K562 (cell line): ENCODE data around the gene SARS2. TPM values are rescaled to one million over a fixed set of nuclear protein-coding genes. Genes with fewer than 3 reads are reported as not detected.

ENCODE experiments used
- BDP1 ChIP-seq: IDR thresholded peaks from 3 replicates; pipeline ENCODE4 v1.6.1; 2011; ENCODE audit not compliant: insufficient read length, insufficient read depth
- HDAC1 ChIP-seq, 2 experiments: fragments of 450-650 bp; IDR thresholded peaks; 2 replicates each; pipeline ENCODE4 v1.6.1; 2016 to 2017; ENCODE audit warnings: inconsistent platforms in 1 of 2, mild to moderate bottlenecking in 1 of 2, moderate library complexity in 1 of 2
- PREB ChIP-seq: sonication (generic); formaldehyde crosslinking; IDR thresholded peaks from 2 replicates; pipeline ENCODE4 v1.8.1; 2023; ENCODE audit warnings: mild to moderate bottlenecking, missing genetic modification reagents
- RBM15 ChIP-seq: fragments of 200-400 bp; formaldehyde crosslinking; IDR thresholded peaks from 2 replicates; pipeline ENCODE4 v1.6.1; 2018; ENCODE audit warnings: mild to moderate bottlenecking, low read length, moderate library complexity; ENCODE audit not compliant: insufficient read depth
- SMC3 ChIP-seq: conservative IDR thresholded peaks from 2 replicates; pipeline ENCODE4 v1.6.1; 2011; ENCODE audit warnings: low read depth, low read length, improper control_type of control experiment; ENCODE audit not compliant: insufficient read depth
- SREBF1 ChIP-seq: fragments of 150-350 bp; IDR thresholded peaks from 2 replicates; pipeline ENCODE4 v1.6.1; 2014; ENCODE audit warnings: antibody characterized with exemption, low read depth, low read length, borderline replicate concordance
- STAG1 ChIP-seq: sonication (generic); formaldehyde crosslinking; IDR thresholded peaks from 2 replicates; pipeline ENCODE4 v1.5.0; 2020; ENCODE audit warnings: missing genetic modification reagents, borderline replicate concordance
- ZNF184 ChIP-seq: sonication (generic); formaldehyde crosslinking; IDR thresholded peaks from 2 replicates; pipeline ENCODE4 v1.5.0; 2020; ENCODE audit warnings: missing genetic modification reagents
- ZNF311 ChIP-seq: fragments of 250-450 bp; sonication (Bioruptor Pico); IDR thresholded peaks from 2 replicates; pipeline ENCODE4 v1.4.0; 2020; ENCODE audit warnings: mild to moderate bottlenecking, moderate library complexity
- ZNF407 ChIP-seq: fragments of 450-650 bp; IDR thresholded peaks from 2 replicates; pipeline ENCODE4 v1.6.1; 2016; ENCODE audit warnings: low read depth
- ZNF431 ChIP-seq: sonication (generic); formaldehyde crosslinking; IDR thresholded peaks from 2 replicates; pipeline ENCODE4 v1.8.0; 2022; ENCODE audit warnings: mild to moderate bottlenecking, missing genetic modification reagents
- polyA plus RNA-seq, 8 experiments: library from polyadenylated mRNA; depleted of rRNA in 4 of 8; stranded (reverse) in 5 of 8; unstranded in 3 of 8; fragments of >200 nt; fragmentation: Nextera tagmentation in 2 of 8; fragmentation: Illumina TruSeq in 1 of 8; extraction: Ambion mirVana in 2 of 8; extraction: Trizol in 1 of 8; gene quantifications; 2 replicates each; pipeline versions ENCODE4 v1.2.1 to v1.2.3, GENCODE V29; 2011 to 2014; ENCODE audit warnings: inconsistent platforms in 1 of 8, missing spikeins in 1 of 8
- total RNA-seq, 7 experiments: library from RNA; depleted of rRNA in 6 of 7; stranded (reverse); fragments of >200 nt in 6 of 7; fragmentation: Illumina TruSeq in 2 of 7; extraction: Trizol in 2 of 7; gene quantifications; 2 replicates each; pipeline versions ENCODE4 v1.2.1 to v1.2.3, GENCODE V29; 2011 to 2021; ENCODE audit warnings: low replicate concordance in 1 of 7
- TF ChIP-seq, protein P1 (sequence below): fragments of 250-450 bp; sonication (Bioruptor Pico); IDR thresholded peaks from 2 replicates; pipeline ENCODE4 v1.4.0; 2020

Gene SARS2
- total and polyA plus RNA-seq, 9 of the 15 experiments (the other 6 are each of a cell fraction or from before 2014, with no cell fraction given), result 3.1 to 59.1 (median 31.7) TPM

DNA sequence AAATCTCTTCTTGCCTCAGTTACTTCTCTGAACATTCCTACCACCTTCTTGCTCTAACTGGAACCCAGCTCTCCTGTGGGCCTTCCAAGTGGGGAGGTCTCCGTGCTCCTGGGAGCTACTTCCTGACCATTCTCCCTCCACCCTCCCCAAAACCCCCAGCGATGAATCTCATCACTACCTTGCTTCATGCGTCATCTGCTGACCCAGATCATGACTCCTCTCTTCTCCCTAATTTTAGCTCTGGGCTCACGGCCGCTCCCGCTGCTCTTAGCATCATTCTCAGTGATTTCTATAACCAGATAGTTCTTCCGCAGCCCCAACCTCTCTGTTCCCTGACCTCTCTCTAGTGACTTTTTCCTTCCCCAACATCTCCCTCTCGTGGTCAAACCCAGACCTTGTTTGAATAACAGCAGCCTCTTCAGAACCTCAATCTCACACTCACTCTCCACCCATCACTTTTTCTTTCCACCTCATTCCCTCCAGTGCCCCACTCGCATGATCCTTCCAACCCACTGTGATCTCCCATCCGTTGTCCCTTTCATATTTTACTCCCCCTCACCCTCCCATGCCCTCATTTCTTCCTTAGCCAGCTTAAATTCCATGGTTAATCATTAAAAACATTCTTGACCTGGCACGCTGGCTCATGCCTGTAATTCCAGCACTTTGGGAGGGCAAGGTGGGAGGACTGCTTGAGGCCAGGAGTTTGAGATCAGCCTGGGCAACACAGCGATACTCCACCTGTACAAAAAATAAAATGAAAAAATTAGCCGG, 22.0 kb upstream of the SARS2 start (continued):
- TF ChIP-seq, protein P1, sequence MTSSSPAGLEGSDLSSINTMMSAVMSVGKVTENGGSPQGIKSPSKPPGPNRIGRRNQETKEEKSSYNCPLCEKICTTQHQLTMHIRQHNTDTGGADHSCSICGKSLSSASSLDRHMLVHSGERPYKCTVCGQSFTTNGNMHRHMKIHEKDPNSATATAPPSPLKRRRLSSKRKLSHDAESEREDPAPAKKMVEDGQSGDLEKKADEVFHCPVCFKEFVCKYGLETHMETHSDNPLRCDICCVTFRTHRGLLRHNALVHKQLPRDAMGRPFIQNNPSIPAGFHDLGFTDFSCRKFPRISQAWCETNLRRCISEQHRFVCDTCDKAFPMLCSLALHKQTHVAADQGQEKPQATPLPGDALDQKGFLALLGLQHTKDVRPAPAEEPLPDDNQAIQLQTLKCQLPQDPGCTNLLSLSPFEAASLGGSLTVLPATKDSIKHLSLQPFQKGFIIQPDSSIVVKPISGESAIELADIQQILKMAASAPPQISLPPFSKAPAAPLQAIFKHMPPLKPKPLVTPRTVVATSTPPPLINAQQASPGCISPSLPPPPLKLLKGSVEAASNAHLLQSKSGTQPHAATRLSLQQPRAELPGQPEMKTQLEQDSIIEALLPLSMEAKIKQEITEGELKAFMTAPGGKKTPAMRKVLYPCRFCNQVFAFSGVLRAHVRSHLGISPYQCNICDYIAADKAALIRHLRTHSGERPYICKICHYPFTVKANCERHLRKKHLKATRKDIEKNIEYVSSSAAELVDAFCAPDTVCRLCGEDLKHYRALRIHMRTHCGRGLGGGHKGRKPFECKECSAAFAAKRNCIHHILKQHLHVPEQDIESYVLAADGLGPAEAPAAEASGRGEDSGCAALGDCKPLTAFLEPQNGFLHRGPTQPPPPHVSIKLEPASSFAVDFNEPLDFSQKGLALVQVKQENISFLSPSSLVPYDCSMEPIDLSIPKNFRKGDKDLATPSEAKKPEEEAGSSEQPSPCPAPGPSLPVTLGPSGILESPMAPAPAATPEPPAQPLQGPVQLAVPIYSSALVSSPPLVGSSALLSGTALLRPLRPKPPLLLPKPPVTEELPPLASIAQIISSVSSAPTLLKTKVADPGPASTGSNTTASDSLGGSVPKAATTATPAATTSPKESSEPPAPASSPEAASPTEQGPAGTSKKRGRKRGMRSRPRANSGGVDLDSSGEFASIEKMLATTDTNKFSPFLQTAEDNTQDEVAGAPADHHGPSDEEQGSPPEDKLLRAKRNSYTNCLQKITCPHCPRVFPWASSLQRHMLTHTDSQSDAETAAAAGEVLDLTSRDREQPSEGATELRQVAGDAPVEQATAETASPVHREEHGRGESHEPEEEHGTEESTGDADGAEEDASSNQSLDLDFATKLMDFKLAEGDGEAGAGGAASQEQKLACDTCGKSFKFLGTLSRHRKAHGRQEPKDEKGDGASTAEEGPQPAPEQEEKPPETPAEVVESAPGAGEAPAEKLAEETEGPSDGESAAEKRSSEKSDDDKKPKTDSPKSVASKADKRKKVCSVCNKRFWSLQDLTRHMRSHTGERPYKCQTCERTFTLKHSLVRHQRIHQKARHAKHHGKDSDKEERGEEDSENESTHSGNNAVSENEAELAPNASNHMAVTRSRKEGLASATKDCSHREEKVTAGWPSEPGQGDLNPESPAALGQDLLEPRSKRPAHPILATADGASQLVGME (CRISPR knock-in tag), result no peak
- TF ChIP-seq RBM15 (no peak), BDP1 (no peak), STAG1 (peak; percentile 44; the same call in 1 of the 2 replicates), ZNF431 (no peak), ZNF184 (CRISPR knock-in tag) (no peak), HDAC1 (IDR thresholded peaks at IDR 0.05) (no peak), ZNF407 (peak; percentile 21; the same call in 1 of the 2 replicates), SREBF1 (no peak), SMC3 (peak; percentile 40; the same call in 1 of the 2 replicates), ZNF311 (CRISPR knock-in tag) (no peak), PREB (CRISPR knock-in tag) (no peak)
